Smooth muscle cell (in vitro differentiated cells): ENCODE results near the gene HIGD1A. TPM values are rescaled to one million over a fixed set of nuclear protein-coding genes. Genes with fewer than 3 reads are reported as not detected.
A peak's percentile ranks its signal among the peaks of the same experiment; 100 is the strongest.

Experiments
- DNase-seq: peaks from one replicate; lab custom pipeline; 2025; ENCODE audit not compliant: unreplicated experiment; lab: John Stamatoyannopoulos, UW
- H2AFZ ChIP-seq: fragments of 200-600 bp; sonication (generic); 2 replicates; pipeline ENCODE4 v1.6.0; 2016; ENCODE audit warnings: antibody characterized with exemption, low read depth, mild to moderate bottlenecking
- H3F3A ChIP-seq: fragments of 200-600 bp; sonication (generic); 2 replicates; pipeline ENCODE4 v1.6.0; 2017; ENCODE audit warnings: antibody characterized with exemption, low read depth
- H3K27ac ChIP-seq: fragments of 200-600 bp; sonication (generic); 2 replicates; pipeline ENCODE4 v1.5.1; 2016; ENCODE audit warnings: low read depth, mild to moderate bottlenecking
- H3K27me3 ChIP-seq: fragments of 200-600 bp; sonication (generic); 2 replicates; pipeline ENCODE4 v1.6.1; 2016; ENCODE audit warnings: low read depth, mild to moderate bottlenecking
- H3K36me3 ChIP-seq: fragments of 200-600 bp; sonication (generic); 2 replicates; pipeline ENCODE4 v1.5.1; 2016; ENCODE audit warnings: low read depth
- H3K4me1 ChIP-seq: fragments of 200-600 bp; sonication (generic); 2 replicates; pipeline ENCODE4 v1.5.1; 2016; ENCODE audit warnings: low read depth
- H3K4me2 ChIP-seq: fragments of 200-600 bp; sonication (generic); 2 replicates; pipeline ENCODE4 v1.6.0; 2016; ENCODE audit warnings: mild to moderate bottlenecking
- H3K4me3 ChIP-seq: fragments of 200-600 bp; sonication (generic); 2 replicates; pipeline ENCODE4 v1.5.1; 2016; ENCODE audit warnings: mild to moderate bottlenecking
- H3K79me2 ChIP-seq: fragments of 200-600 bp; sonication (generic); 2 replicates; pipeline ENCODE4 v1.6.0; 2016; ENCODE audit warnings: low read depth, mild to moderate bottlenecking
- H3K9ac ChIP-seq: fragments of 200-600 bp; sonication (generic); 2 replicates; pipeline ENCODE4 v1.6.0; 2016; ENCODE audit warnings: low read depth
- H3K9me3 ChIP-seq: fragments of 200-600 bp; sonication (generic); replicated peaks from 2 replicates; pipeline ENCODE4 v1.5.1; 2016; ENCODE audit warnings: low read depth
- H4K20me1 ChIP-seq: fragments of 200-600 bp; sonication (generic); 2 replicates; pipeline ENCODE4 v1.6.0; 2016; ENCODE audit warnings: low read depth
- WGBS: methylation state at CpG from one replicate; pipeline ENCODE4 v1.1.7; 2016; ENCODE audit warnings: low lambda C conversion rate; 5-methylcytosine and 5-hydroxymethylcytosine counted together
- polyA plus RNA-seq: library from polyadenylated mRNA; unstranded; fragments of >200 nt; fragmentation: Nextera tagmentation; extraction: Ambion mirVana; gene quantifications from 2 replicates; pipeline ENCODE4 v1.2.1, GENCODE V29; 2016
- total RNA-seq: library from RNA; depleted of rRNA; stranded (reverse); fragments of >200 nt; gene quantifications from 2 replicates; pipeline ENCODE4 v1.2.3, GENCODE V29; 2014
- TF ChIP-seq, protein P1 (sequence below): fragments of 200-600 bp; sonication (generic); IDR thresholded peaks from 2 replicates; pipeline ENCODE4 v1.5.1; 2017; ENCODE audit warnings: borderline replicate concordance, mild to moderate bottlenecking, antibody characterized with exemption; ENCODE audit not compliant: insufficient read depth, poor library complexity, severe bottlenecking

The HIGD1A gene
- total and polyA plus RNA-seq, 2 experiments from 2014 or later: 159 to 339 TPM

DNA sequence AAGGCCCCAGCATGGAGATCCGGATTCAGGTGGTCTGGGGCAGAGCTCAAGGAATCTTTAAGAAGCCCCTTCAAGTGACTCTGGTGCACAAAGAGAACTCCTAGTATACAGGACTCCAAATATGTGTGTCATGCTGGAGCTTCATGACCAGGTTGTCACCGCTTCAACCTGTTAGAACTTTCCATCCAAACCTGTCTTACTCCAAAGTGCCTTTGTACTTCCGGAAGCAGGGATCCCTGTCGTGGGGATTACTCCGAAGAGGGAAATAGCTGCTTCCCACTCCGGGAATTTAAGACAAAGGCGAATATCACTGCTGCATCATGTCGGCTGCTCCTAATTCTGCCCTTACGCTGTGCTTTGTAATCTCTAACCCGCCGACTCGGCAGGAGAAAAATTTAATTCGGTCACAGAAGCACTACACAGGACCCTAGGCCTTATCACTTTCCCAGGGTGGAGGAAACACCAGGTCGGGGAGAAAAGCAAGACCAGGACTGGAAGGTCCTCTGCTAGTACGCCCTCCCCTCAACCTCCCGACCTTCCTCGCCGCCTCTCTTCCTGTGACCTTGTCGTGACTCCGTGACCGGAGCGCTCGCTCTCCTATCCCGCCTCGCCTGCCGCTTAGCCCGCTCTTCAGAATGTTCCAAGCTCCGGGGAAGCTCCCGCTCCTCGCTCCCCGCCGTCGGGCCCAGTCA, 730 bp downstream of the HIGD1A start:
- peak; percentile 74 for DNase-seq
- Histone ChIP-seq H3K36me3 (no peaks in the 10 kb centered on the region), H3K79me2 (peaks cover 47% of the 10 kb centered on the region), H3K4me1 (peaks cover 34% of the 10 kb centered on the region), H3K9me3 (no peaks in the 10 kb centered on the region), H3K9ac (peak overlapping the region; percentile 89), H3F3A (peaks cover 12% of the 10 kb centered on the region), H3K27me3 (no peaks in the 10 kb centered on the region), H2AFZ (peak overlapping the region; percentile 99), H3K4me2 (peak overlapping the region; percentile 100), H3K27ac (peak overlapping the region; percentile 91), H4K20me1 (peaks cover 41% of the 10 kb centered on the region), H3K4me3 (peak overlapping the region; percentile 94)
- TF ChIP-seq, protein P1, sequence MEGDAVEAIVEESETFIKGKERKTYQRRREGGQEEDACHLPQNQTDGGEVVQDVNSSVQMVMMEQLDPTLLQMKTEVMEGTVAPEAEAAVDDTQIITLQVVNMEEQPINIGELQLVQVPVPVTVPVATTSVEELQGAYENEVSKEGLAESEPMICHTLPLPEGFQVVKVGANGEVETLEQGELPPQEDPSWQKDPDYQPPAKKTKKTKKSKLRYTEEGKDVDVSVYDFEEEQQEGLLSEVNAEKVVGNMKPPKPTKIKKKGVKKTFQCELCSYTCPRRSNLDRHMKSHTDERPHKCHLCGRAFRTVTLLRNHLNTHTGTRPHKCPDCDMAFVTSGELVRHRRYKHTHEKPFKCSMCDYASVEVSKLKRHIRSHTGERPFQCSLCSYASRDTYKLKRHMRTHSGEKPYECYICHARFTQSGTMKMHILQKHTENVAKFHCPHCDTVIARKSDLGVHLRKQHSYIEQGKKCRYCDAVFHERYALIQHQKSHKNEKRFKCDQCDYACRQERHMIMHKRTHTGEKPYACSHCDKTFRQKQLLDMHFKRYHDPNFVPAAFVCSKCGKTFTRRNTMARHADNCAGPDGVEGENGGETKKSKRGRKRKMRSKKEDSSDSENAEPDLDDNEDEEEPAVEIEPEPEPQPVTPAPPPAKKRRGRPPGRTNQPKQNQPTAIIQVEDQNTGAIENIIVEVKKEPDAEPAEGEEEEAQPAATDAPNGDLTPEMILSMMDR: no peak
- WGBS: 1% methylated on average over 33 of the region's 33 CpGs

DNA sequence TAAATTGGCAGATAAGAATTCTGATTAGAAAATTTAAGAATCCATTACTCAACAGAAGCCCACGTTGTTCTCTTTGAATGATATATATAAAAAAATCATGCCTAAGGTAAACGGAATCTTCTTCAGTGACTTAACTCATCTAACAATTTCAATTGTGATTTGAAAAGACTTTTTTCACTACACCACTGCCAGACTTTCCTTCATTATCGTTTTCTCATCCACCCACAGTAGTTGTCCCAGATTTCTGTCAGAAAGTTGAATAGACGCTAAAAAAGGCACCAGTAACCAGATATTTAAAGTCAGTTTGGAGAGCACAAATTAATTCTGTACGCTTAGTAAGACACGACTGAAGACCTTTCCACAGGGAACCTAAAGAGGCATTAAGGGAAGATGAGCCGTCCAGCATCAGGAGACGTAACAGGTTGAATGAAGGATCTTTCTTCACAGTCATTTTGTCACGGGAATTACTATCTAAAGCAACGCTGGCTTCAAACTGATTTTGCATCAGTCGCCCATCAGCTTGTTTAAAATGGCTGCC, 1.3 kb downstream of the HIGD1A start:
- TF ChIP-seq, protein P1: no peak
- DNase-seq: no peak
- H2AFZ ChIP-seq: peak overlapping the region; percentile 99

DNA sequence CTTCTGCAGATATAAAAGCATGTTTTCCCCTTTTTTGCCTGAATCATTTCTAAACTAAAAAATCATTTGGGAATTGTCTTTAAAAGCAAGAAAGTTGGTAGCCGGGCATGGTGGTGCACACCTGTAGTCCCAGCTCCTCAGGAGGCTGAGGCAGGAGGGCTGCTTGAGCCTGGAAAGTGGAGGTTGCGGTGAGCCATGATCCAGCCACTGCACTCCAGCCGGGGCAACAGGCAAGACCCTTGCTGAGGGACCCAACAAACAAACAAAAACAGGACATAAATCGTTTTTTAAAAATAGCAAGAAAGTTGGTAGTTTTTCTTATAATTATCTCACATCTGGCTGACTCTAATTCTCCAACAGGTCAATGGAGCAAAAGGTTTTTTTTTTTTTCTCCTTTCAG, 2.5 kb downstream of the HIGD1A start:
- 87% methylated on average over 4 of the region's 4 CpGs for WGBS
- H3K4me2 ChIP-seq: peak overlapping the region; percentile 100
- DNase-seq: no peak
- H3K9ac ChIP-seq: peak overlapping the region; percentile 89
- TF ChIP-seq, protein P1: no peak
- no peak overlapping the region for H3K27ac ChIP-seq
- no peaks in the 10 kb centered on the region for H3K27me3 ChIP-seq
- H3K4me3 ChIP-seq: peak overlapping the region; percentile 94
- no peaks in the 10 kb centered on the region for H3K9me3 ChIP-seq
- peaks cover 34% of the 10 kb centered on the region for H3K4me1 ChIP-seq
- H3K36me3 ChIP-seq: no peaks in the 10 kb centered on the region
- no peak overlapping the region for H2AFZ ChIP-seq
- H4K20me1 ChIP-seq: peaks cover 41% of the 10 kb centered on the region
- H3F3A ChIP-seq: peaks cover 12% of the 10 kb centered on the region
- H3K79me2 ChIP-seq: peaks cover 47% of the 10 kb centered on the region

More for the DNA sequence above, 1.3 kb downstream of the HIGD1A start:
- H3K79me2 ChIP-seq: peaks cover 47% of the 10 kb centered on the region
- no peaks in the 10 kb centered on the region for H3K36me3 ChIP-seq
- H3K9me3 ChIP-seq: no peaks in the 10 kb centered on the region
- H3F3A ChIP-seq: peaks cover 12% of the 10 kb centered on the region
- no peaks in the 10 kb centered on the region for H3K27me3 ChIP-seq
- WGBS: 45% methylated on average over 11 of the region's 11 CpGs
- peak overlapping the region; percentile 100 for H3K4me2 ChIP-seq
- H3K4me3 ChIP-seq: peak overlapping the region; percentile 94
- peaks cover 34% of the 10 kb centered on the region for H3K4me1 ChIP-seq
- H4K20me1 ChIP-seq: peaks cover 41% of the 10 kb centered on the region
- H3K9ac ChIP-seq: peak overlapping the region; percentile 89
- peak overlapping the region; percentile 91 for H3K27ac ChIP-seq
